Mucosa of descending colon (tissue), 3 donors: Measurements from ENCODE around the gene DACH1. TPM values are rescaled to one million over a fixed set of nuclear protein-coding genes. Genes with fewer than 3 reads are reported as not detected.

Experiments used
- ATAC-seq: fragments of 200-7000 bp; cut with Tn5 transposase; one replicate; pipeline ENCODE4 v1.9.1; 2020; ENCODE audit warnings: mild to moderate bottlenecking, moderate library complexity
- DNase-seq, 3 donors: peaks; one replicate each; pipeline ENCODE4 v3.0.0-alpha.2; 2020
- H3K36me3 ChIP-seq: fragments of 200-600 bp; one replicate; pipeline ENCODE4 v1.8.0; 2021; ENCODE audit warnings: low read depth, mild to moderate bottlenecking
- H3K4me1 ChIP-seq: fragments of 200-600 bp; one replicate; pipeline ENCODE4 v1.8.0; 2021; ENCODE audit warnings: low read depth, mild to moderate bottlenecking
- H3K4me3 ChIP-seq: fragments of 200-600 bp; one replicate; pipeline ENCODE4 v1.8.0; 2021; ENCODE audit warnings: mild to moderate bottlenecking
- H3K9me3 ChIP-seq: fragments of 200-600 bp; one replicate; pipeline ENCODE4 v1.8.0; 2021; ENCODE audit warnings: mild to moderate bottlenecking
- intact Hi-C, 2 donors: fragments of 100-400 bp; cut with DNase I in 1 of 2; cut with micrococcal nuclease in 1 of 2; formaldehyde crosslinking; loops; one replicate each; pipeline versions ENCODE4 v1.11.0 to v1.11.1; 2022; cut with DNase I, micrococcal nuclease
- total RNA-seq, 3 donors: library from RNA; stranded (reverse); fragmentation: NEBNext Ultra II Directional in 2 of 3; extraction: Animal tissue kit (Norgen Biotek cat#: 25700) in 2 of 3; gene quantifications; one replicate each; pipeline versions ENCODE4 v1.2.1 to v1.2.4, GENCODE V29; 2021 to 2023
- TF ChIP-seq, protein P1 (sequence below): fragments of 200-600 bp; IDR thresholded peaks from one replicate; pipeline ENCODE4 v1.8.0; 2022; ENCODE audit warnings: antibody characterized with exemption, mild to moderate bottlenecking
- donor health status: DM: no; HTN: no; CAD: no; lungs with moderate emphysema.
- donor health status: DM: no; HTN: no; CAD: no.
- donor health status: DM: no; HTN: yes; CAD: no.

The DACH1 gene
- total RNA-seq, 3 donors from 2014 or later, result 3.2 to 6.5 (median 6.4) TPM

DNA sequence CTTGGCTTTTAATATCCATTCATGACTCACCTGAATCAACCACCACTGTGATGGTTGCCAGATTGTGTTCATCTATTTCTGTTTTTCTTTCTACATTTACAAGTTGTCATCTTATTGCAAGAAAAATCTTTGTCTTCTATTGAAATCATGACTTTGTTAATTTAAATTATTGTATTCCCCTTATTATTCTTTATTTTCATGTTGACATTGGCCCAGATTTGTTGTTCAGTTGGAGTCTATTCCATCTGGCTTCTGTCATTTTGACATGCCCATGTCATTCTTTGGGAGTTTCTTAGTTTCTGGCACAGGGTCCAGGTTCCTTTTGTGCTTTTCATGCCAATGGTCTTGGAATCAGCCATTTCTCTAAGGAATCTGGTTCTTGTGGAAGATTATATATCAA is 19.9 kb upstream of the DACH1 start:
- intact Hi-C loops, result no loop called here
- TF ChIP-seq, protein P1, sequence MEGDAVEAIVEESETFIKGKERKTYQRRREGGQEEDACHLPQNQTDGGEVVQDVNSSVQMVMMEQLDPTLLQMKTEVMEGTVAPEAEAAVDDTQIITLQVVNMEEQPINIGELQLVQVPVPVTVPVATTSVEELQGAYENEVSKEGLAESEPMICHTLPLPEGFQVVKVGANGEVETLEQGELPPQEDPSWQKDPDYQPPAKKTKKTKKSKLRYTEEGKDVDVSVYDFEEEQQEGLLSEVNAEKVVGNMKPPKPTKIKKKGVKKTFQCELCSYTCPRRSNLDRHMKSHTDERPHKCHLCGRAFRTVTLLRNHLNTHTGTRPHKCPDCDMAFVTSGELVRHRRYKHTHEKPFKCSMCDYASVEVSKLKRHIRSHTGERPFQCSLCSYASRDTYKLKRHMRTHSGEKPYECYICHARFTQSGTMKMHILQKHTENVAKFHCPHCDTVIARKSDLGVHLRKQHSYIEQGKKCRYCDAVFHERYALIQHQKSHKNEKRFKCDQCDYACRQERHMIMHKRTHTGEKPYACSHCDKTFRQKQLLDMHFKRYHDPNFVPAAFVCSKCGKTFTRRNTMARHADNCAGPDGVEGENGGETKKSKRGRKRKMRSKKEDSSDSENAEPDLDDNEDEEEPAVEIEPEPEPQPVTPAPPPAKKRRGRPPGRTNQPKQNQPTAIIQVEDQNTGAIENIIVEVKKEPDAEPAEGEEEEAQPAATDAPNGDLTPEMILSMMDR, result no peak
- Histone ChIP-seq H3K4me3 (no peak overlapping the region), H3K36me3 (no peaks in the 10 kb centered on the region), H3K4me1 (no peaks in the 10 kb centered on the region), H3K9me3 (no peaks in the 10 kb centered on the region)
- ATAC-seq, result no peak
- DNase-seq, result no peak

DNA sequence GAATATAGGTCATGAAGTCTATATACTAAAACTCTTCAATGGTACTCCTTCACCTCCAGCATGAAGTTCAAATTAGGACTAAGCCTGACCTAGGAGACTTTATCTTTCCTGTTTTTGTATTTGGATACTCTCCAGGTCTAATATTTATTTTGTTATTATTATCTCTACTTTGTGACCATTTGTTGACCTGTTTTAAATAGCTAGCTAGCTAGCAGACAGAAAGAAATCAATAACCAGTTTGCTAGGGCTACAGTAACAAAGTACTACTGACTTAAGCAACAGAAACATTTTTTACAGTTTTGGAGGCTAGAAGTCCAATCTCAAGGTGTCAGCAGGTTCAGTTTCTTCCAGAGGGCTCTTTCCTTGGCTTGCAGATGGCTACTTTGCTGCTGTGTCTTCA is 15.1 kb upstream of the DACH1 start:
- no peak for ATAC-seq
- intact Hi-C loops, result no loop called here

DNA sequence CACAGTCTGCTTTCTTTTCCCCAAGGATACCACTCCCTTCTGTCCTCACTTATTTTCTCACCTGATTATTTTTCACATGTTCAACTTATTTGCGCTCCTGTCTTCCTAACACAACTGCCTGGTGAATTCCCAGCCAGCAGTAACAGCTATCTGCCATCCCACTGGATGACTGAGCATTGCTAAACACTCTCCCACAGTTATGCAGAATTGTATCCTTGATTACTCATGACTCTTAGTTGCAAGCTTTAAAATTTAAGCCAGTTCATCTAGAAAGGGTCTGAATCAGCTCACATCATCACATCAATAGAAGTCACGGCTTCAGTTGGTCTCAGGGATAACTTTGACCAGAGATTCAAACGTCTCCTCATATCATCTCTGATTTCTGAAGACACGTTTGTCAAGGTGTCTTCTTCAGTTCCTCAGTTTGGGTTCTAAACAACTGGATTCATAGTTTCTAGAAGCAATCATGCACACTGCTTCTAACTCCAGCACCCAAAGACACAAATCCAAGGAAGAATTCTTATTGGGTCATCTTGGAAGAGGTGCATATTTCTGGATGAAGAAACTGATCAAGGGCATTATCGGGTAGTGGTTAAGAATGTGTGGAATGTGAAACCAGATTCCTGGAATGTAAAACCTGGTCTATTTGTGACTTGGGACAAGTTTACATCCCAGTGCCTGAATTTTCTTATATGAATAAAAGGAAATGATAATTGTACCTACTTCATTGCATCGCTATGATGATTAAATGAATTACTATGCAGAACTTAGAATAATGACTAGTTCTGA is 13.9 kb upstream of the DACH1 start:
- no peak overlapping the region for H3K4me3 ChIP-seq
- intact Hi-C loops, result no loop called here
- DNase-seq, result no peak
- no peaks in the 10 kb centered on the region for H3K36me3 ChIP-seq
- H3K9me3 ChIP-seq, result no peaks in the 10 kb centered on the region
- H3K4me1 ChIP-seq, result peaks cover 3% of the 10 kb centered on the region
- TF ChIP-seq, protein P1, result no peak
- ATAC-seq, result no peak

More for the DNA sequence above, 15.1 kb upstream of the DACH1 start:
- no peak for DNase-seq
- TF ChIP-seq, protein P1, result no peak
- H3K36me3 ChIP-seq, result no peaks in the 10 kb centered on the region
- no peak overlapping the region for H3K4me3 ChIP-seq
- H3K4me1 ChIP-seq, result peaks cover 3% of the 10 kb centered on the region
- H3K9me3 ChIP-seq, result no peaks in the 10 kb centered on the region

DNA sequence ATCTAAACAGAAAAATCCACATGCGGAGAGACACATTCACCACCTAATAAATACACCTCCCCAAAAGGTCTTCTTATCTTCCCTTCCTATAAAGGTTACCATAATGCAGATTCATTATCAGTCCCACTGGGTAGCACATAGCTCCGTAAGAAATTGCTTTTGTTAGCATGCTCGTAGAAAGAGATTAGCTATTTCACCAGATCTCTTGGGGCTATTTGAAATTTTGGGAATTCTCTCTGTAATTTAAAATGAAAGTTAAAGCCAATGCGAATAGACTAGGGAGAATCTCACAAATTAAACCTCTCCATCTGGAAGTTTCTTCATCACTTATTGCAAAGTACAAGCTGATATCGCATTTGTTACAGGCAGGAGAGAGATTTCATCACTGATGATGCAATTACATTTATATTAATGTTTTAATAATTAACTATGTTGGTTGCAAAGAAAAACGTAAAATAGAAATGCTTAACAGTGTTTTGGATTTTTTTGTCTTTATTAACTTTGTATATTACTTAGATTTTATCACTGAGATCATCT is 12.9 kb upstream of the DACH1 start:
- DNase-seq (no peak), ATAC-seq (no peak)
- H3K36me3 ChIP-seq, result no peaks in the 10 kb centered on the region
- H3K9me3 ChIP-seq, result no peaks in the 10 kb centered on the region
- no peak overlapping the region for H3K4me3 ChIP-seq
- intact Hi-C loops, result loop anchor here in 1 of 2 donors (10.0 kb wide), 1 partner anchor 575 kb away; no protein-coding TSS in a partner anchor
- TF ChIP-seq, protein P1, result no peak
- peaks cover 3% of the 10 kb centered on the region for H3K4me1 ChIP-seq

DNA sequence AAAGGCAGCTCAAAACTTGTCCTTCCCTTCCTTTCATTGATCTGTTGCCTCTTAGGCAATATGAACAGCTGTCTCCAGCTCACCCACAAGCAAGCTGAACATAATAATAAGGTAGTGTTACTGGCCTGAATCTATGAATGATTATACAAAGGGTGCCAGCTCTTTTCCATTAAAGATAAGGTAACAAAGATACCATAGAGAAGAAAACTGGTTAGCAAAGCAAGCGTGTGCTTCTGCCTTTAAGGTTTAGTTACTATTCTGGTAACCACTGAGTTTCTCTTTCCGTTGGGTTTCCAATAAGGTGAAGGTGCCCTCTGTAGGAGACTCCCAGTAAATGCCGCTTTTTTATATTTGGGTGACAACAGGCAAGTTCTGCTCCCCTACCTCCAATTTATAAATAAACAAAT is 12.1 kb upstream of the DACH1 start:
- Histone ChIP-seq H3K4me1 (peaks cover 3% of the 10 kb centered on the region), H3K4me3 (no peak overlapping the region), H3K36me3 (no peaks in the 10 kb centered on the region), H3K9me3 (no peaks in the 10 kb centered on the region)
- intact Hi-C loops, result loop anchor here in 1 of 2 donors (10.0 kb wide), 1 partner anchor 574 kb away; no protein-coding TSS in a partner anchor
- DNase-seq, result peak in 1 of 3 donors; percentile 50
- TF ChIP-seq, protein P1, result peak; percentile 36
- ATAC-seq, result peak; percentile 84
